K562 (cell line): ENCODE data around the gene BAIAP2. TPM values are rescaled to one million over a fixed set of nuclear protein-coding genes. Genes with fewer than 3 reads are reported as not detected.

Experiments used
- ASH1L ChIP-seq: fragments of 450-650 bp; IDR thresholded peaks from 2 replicates; pipeline ENCODE4 v1.6.1; 2018; ENCODE audit warnings: borderline replicate concordance, mild to moderate bottlenecking, low read depth; ENCODE audit not compliant: partially characterized antibody
- CBX5 ChIP-seq: IDR thresholded peaks from 2 replicates; pipeline ENCODE4 v1.6.1; 2014; ENCODE audit warnings: low read depth, borderline replicate concordance
- EGR1 ChIP-seq: fragments of 450-650 bp; conservative IDR thresholded peaks from 2 replicates; pipeline ENCODE4 v1.6.1; 2017; ENCODE audit warnings: mild to moderate bottlenecking
- ELF2 ChIP-seq: fragments of 250-450 bp; sonication (Bioruptor Pico); IDR thresholded peaks from 2 replicates; pipeline ENCODE4 v1.5.0; 2021; ENCODE audit warnings: mild to moderate bottlenecking
- HINFP ChIP-seq: fragments of 450-650 bp; conservative IDR thresholded peaks from 2 replicates; pipeline ENCODE4 v1.6.1; 2016; ENCODE audit warnings: missing genetic modification characterization, low read depth, mild to moderate bottlenecking, control low read depth, missing compliant biosample characterization
- HMG20A ChIP-seq: fragments of 450-650 bp; formaldehyde crosslinking; conservative IDR thresholded peaks from 2 replicates; pipeline ENCODE4 v1.4.0; 2020; ENCODE audit warnings: mild to moderate bottlenecking, mixed read lengths
- PATZ1 ChIP-seq: fragments of 250-450 bp; sonication (Bioruptor Pico); IDR thresholded peaks from 2 replicates; pipeline ENCODE4 v1.5.0; 2020; ENCODE audit warnings: mild to moderate bottlenecking, borderline replicate concordance
- PCBP2 ChIP-seq: fragments of 200-400 bp; formaldehyde crosslinking; IDR thresholded peaks from 2 replicates; pipeline ENCODE4 v1.6.1; 2018; ENCODE audit warnings: low read length, low read depth, mild to moderate bottlenecking, moderate library complexity; ENCODE audit not compliant: poor library complexity, severe bottlenecking
- PHB2 ChIP-seq: fragments of 450-650 bp; IDR thresholded peaks from 2 replicates; pipeline ENCODE4 v1.6.1; 2017; ENCODE audit warnings: low read depth
- PHF21A ChIP-seq: fragments of 450-650 bp; IDR thresholded peaks from 2 replicates; pipeline ENCODE4 v1.6.1; 2017; ENCODE audit warnings: low read depth, borderline replicate concordance
- ZNF407 ChIP-seq: fragments of 450-650 bp; IDR thresholded peaks from 2 replicates; pipeline ENCODE4 v1.6.1; 2016; ENCODE audit warnings: low read depth
- ZNF436 ChIP-seq: fragments of 250-450, 450-650 bp; sonication (Bioruptor Pico); formaldehyde crosslinking; IDR thresholded peaks from 2 replicates; pipeline ENCODE4 v1.7.0; 2020; ENCODE audit warnings: mild to moderate bottlenecking
- ZNF551 ChIP-seq: fragments of 250-450 bp; sonication (Bioruptor Pico); IDR thresholded peaks from 2 replicates; pipeline ENCODE4 v1.5.0; 2021; ENCODE audit warnings: mild to moderate bottlenecking, moderate library complexity
- ZNF740 ChIP-seq, 3 experiments: fragments of 200-800 bp in 1 of 3; sonication (Bioruptor generic) in 1 of 3; sonication (generic) in 1 of 3; formaldehyde crosslinking in 1 of 3; IDR thresholded peaks; 2 replicates each; pipeline versions ENCODE4 v1.6.1 to v1.8.0; 2016 to 2022; ENCODE audit warnings: mild to moderate bottlenecking in 2 of 3, missing compliant biosample characterization in 2 of 3, missing genetic modification characterization in 2 of 3, missing genetic modification reagents in 1 of 3
- polyA plus RNA-seq, 8 experiments: library from polyadenylated mRNA; depleted of rRNA in 4 of 8; stranded (reverse) in 5 of 8; unstranded in 3 of 8; fragments of >200 nt; fragmentation: Nextera tagmentation in 2 of 8; fragmentation: Illumina TruSeq in 1 of 8; extraction: Ambion mirVana in 2 of 8; extraction: Trizol in 1 of 8; gene quantifications; 2 replicates each; pipeline versions ENCODE4 v1.2.1 to v1.2.3, GENCODE V29; 2011 to 2014; ENCODE audit warnings: inconsistent platforms in 1 of 8, missing spikeins in 1 of 8
- total RNA-seq, 7 experiments: library from RNA; depleted of rRNA in 6 of 7; stranded (reverse); fragments of >200 nt in 6 of 7; fragmentation: Illumina TruSeq in 2 of 7; extraction: Trizol in 2 of 7; gene quantifications; 2 replicates each; pipeline versions ENCODE4 v1.2.1 to v1.2.3, GENCODE V29; 2011 to 2021; ENCODE audit warnings: low replicate concordance in 1 of 7

The BAIAP2 gene
- total and polyA plus RNA-seq, 9 of the 15 experiments (the other 6 are each of a cell fraction or from before 2014, with no cell fraction given), result 2.3 to 51.6 (median 18.4) TPM

- TF ChIP-seq ZNF407 (no peak), PHF21A (no peak), ASH1L (peak; percentile 17), HINFP (no peak), EGR1 (no peak), ELF2 (peak; percentile 59; the same call in 1 of the 2 replicates), PHB2 (no peak), ZNF740 (CRISPR knock-in tag; IDR thresholded peaks at IDR 0.05) (no peak), ZNF740 (tag; IDR thresholded peaks at IDR 0.05) (no peak), PATZ1 (no peak), PCBP2 (no peak), CBX5 (no peak), ZNF436 (CRISPR knock-in tag) (no peak), ZNF551 (CRISPR knock-in tag) (no peak), HMG20A (CRISPR knock-in tag) (no peak)
Measured at GRCh38 chr17:81018044-81018802, 16.7 kb upstream of the BAIAP2 start (continued).
